ENCODE measurements around the gene AGBL5. TPM values are rescaled to one million over a fixed set of nuclear protein-coding genes. Genes with fewer than 3 reads are reported as not detected.

AGBL5 gene
- total and polyA plus RNA-seq, 2 of the 13 experiments (the other 11 are each of a cell fraction or from before 2014, with no cell fraction given) = 55.9 to 73.3 TPM

DNA sequence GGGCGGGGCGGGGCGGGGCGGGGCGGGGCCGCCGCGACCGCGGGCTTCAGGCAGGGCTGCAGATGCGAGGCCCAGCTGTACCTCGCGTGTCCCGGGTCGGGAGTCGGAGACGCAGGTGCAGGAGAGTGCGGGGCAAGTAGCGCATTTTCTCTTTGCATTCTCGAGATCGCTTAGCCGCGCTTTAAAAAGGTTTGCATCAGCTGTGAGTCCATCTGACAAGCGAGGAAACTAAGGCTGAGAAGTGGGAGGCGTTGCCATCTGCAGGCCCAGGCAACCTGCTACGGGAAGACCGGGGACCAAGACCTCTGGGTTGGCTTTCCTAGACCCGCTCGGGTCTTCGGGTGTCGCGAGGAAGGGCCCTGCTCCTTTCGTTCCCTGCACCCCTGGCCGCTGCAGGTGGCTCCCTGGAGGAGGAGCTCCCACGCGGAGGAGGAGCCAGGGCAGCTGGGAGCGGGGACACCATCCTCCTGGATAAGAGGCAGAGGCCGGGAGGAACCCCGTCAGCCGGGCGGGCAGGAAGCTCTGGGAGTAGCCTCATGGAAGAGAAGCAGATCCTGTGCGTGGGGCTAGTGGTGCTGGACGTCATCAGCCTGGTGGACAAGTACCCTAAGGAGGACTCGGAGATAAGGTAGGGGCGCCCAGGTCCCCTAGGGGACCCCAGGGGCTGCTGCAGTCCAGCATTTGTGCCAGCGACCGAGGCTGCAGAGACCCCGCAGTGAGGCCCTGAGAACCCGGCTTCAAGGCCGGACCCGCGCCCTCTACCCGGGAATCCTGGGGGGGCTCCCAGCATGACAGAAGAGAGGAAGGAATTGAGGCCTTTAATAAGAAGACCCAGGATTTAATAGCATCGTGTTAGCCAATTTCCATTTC is 35.5 kb downstream of the AGBL5 start, which contains the start of gene KHK (continued):
- TF ChIP-seq, protein P1, sequence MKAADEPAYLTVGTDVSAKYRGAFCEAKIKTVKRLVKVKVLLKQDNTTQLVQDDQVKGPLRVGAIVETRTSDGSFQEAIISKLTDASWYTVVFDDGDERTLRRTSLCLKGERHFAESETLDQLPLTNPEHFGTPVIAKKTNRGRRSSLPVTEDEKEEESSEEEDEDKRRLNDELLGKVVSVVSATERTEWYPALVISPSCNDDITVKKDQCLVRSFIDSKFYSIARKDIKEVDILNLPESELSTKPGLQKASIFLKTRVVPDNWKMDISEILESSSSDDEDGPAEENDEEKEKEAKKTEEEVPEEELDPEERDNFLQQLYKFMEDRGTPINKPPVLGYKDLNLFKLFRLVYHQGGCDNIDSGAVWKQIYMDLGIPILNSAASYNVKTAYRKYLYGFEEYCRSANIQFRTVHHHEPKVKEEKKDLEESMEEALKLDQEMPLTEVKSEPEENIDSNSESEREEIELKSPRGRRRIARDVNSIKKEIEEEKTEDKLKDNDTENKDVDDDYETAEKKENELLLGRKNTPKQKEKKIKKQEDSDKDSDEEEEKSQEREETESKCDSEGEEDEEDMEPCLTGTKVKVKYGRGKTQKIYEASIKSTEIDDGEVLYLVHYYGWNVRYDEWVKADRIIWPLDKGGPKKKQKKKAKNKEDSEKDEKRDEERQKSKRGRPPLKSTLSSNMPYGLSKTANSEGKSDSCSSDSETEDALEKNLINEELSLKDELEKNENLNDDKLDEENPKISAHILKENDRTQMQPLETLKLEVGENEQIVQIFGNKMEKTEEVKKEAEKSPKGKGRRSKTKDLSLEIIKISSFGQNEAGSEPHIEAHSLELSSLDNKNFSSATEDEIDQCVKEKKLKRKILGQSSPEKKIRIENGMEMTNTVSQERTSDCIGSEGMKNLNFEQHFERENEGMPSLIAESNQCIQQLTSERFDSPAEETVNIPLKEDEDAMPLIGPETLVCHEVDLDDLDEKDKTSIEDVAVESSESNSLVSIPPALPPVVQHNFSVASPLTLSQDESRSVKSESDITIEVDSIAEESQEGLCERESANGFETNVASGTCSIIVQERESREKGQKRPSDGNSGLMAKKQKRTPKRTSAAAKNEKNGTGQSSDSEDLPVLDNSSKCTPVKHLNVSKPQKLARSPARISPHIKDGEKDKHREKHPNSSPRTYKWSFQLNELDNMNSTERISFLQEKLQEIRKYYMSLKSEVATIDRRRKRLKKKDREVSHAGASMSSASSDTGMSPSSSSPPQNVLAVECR (CRISPR knock-in tag; IDR thresholded peaks at IDR 0.05; ENCODE audit: borderline replicate concordance) = peak; percentile 91
- TF ChIP-seq DNMT3B (CRISPR knock-in tag; conservative IDR thresholded peaks at IDR 0.05) (no peak), ZNF264 (CRISPR knock-in tag; IDR thresholded peaks at IDR 0.05) (no peak; the same call in 1 of the 2 replicates), ZNF253 (CRISPR knock-in tag; IDR thresholded peaks at IDR 0.05; ENCODE audit: borderline replicate concordance) (no peak), ZNF768 (CRISPR knock-in tag; IDR thresholded peaks at IDR 0.05) (peak; percentile 65), HNRNPL (IDR thresholded peaks at IDR 0.05; ENCODE audit: low read depth, low read length) (0 out of 2 replicates have a peak, but pooled peaks have one; percentile 36), SP140L (CRISPR knock-in tag; IDR thresholded peaks at IDR 0.05; ENCODE audit: borderline replicate concordance) (no peak), ZNF598 (CRISPR knock-in tag; IDR thresholded peaks at IDR 0.05; ENCODE audit: borderline replicate concordance) (no peak; the same call in 1 of the 2 replicates), ZNF564 (CRISPR knock-in tag; IDR thresholded peaks at IDR 0.05) (peak; percentile 69; the same call in 1 of the 2 replicates), FOXA1 (IDR thresholded peaks at IDR 0.05) (no peak), FOXA1 (CRISPR knock-in tag; IDR thresholded peaks at IDR 0.05) (no peak; the same call in 1 of the 2 replicates), BORCS8-MEF2B (CRISPR knock-in tag; IDR thresholded peaks at IDR 0.05) (0 out of 2 replicates have a peak, but pooled peaks have one; percentile 16), ZNF335 (CRISPR knock-in tag; IDR thresholded peaks at IDR 0.05) (0 out of 2 replicates have a peak, but pooled peaks have one; percentile 52), REPIN1 (CRISPR knock-in tag; IDR thresholded peaks at IDR 0.05; ENCODE audit: borderline replicate concordance, low read depth) (no peak; the same call in 1 of the 2 replicates), NFYC (CRISPR knock-in tag; IDR thresholded peaks at IDR 0.05) (no peak), SOX6 (IDR thresholded peaks at IDR 0.05) (no peak), SOX6 (CRISPR knock-in tag; IDR thresholded peaks at IDR 0.05) (peak; percentile 49), RBFOX2 (IDR thresholded peaks at IDR 0.05; ENCODE audit: low read depth, low read length) (no peak), NR2F6 (IDR thresholded peaks at IDR 0.05) (no peak; the same call in 1 of the 2 replicates), NR2F6 (CRISPR knock-in tag; IDR thresholded peaks at IDR 0.05) (no peak)
- TF ChIP-seq, protein P2, sequence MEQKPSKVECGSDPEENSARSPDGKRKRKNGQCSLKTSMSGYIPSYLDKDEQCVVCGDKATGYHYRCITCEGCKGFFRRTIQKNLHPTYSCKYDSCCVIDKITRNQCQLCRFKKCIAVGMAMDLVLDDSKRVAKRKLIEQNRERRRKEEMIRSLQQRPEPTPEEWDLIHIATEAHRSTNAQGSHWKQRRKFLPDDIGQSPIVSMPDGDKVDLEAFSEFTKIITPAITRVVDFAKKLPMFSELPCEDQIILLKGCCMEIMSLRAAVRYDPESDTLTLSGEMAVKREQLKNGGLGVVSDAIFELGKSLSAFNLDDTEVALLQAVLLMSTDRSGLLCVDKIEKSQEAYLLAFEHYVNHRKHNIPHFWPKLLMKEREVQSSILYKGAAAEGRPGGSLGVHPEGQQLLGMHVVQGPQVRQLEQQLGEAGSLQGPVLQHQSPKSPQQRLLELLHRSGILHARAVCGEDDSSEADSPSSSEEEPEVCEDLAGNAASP (CRISPR knock-in tag; IDR thresholded peaks at IDR 0.05; ENCODE audit: borderline replicate concordance) = peak; percentile 54; the same call in 1 of the 2 replicates
- TF ChIP-seq, protein P3, sequence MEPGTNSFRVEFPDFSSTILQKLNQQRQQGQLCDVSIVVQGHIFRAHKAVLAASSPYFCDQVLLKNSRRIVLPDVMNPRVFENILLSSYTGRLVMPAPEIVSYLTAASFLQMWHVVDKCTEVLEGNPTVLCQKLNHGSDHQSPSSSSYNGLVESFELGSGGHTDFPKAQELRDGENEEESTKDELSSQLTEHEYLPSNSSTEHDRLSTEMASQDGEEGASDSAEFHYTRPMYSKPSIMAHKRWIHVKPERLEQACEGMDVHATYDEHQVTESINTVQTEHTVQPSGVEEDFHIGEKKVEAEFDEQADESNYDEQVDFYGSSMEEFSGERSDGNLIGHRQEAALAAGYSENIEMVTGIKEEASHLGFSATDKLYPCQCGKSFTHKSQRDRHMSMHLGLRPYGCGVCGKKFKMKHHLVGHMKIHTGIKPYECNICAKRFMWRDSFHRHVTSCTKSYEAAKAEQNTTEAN (CRISPR knock-in tag; conservative IDR thresholded peaks at IDR 0.05) = peak; percentile 68; the same call in 1 of the 2 replicates
- TF ChIP-seq, protein P4, sequence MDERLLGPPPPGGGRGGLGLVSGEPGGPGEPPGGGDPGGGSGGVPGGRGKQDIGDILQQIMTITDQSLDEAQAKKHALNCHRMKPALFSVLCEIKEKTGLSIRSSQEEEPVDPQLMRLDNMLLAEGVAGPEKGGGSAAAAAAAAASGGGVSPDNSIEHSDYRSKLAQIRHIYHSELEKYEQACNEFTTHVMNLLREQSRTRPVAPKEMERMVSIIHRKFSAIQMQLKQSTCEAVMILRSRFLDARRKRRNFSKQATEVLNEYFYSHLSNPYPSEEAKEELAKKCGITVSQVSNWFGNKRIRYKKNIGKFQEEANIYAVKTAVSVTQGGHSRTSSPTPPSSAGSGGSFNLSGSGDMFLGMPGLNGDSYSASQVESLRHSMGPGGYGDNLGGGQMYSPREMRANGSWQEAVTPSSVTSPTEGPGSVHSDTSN (CRISPR knock-in tag; IDR thresholded peaks at IDR 0.05) = no peak

All from HepG2 (cell line).